Measurements from ENCODE around the gene ARFGEF3.
"Not testable (repeated sequence)": the region's sequence is repeated elsewhere in the genome, so short reads cannot be mapped to it uniquely, and the experiment has no call there.

ARFGEF3 gene

GRCh38 chr6:138212530-138212929 is 50.8 kb downstream of the ARFGEF3 start:
- DNase-seq = not testable (repeated sequence)

GRCh38 chr6:138215093-138215782 is 53.5 kb downstream of the ARFGEF3 start:
- DNase-seq = no peak

- no peak for DNase-seq
These were observed 56.7 kb downstream of the ARFGEF3 start, which contains the start of gene PBOV1 for GRCh38 chr6:138218449-138218848. TSS of gene PBOV1 (minus strand) at chr6:138218491. CDS start at chr6:138218395, 96 bp downstream.

- no peak for DNase-seq
These were observed 57.7 kb downstream of the ARFGEF3 start for GRCh38 chr6:138219398-138219797.

GRCh38 chr6:138219901-138220300 is 58.2 kb downstream of the ARFGEF3 start:
- no peak for DNase-seq

GRCh38 chr6:138222901-138223546 is 61.3 kb downstream of the ARFGEF3 start:
- DNase-seq = no peak

- DNase-seq = no peak
These were observed 64.2 kb downstream of the ARFGEF3 start for GRCh38 chr6:138225953-138226352.

- DNase-seq = no peak
These were observed 65.1 kb downstream of the ARFGEF3 start for GRCh38 chr6:138226700-138227315.

GRCh38 chr6:138227316-138227781 is 65.6 kb downstream of the ARFGEF3 start:
- DNase-seq = no peak

GRCh38 chr6:138229072-138229471 is 67.3 kb downstream of the ARFGEF3 start:
- DNase-seq = no peak

- DNase-seq = no peak
These were observed 68.0 kb downstream of the ARFGEF3 start for GRCh38 chr6:138229663-138230179.

- DNase-seq = no peak
These were observed 68.5 kb downstream of the ARFGEF3 start for GRCh38 chr6:138230221-138230620.

- DNase-seq = no peak
These were observed 69.1 kb downstream of the ARFGEF3 start for GRCh38 chr6:138230759-138231380.

GRCh38 chr6:138231381-138231886 is 69.7 kb downstream of the ARFGEF3 start:
- no peak for DNase-seq

- no peak for DNase-seq
These were observed 72.6 kb downstream of the ARFGEF3 start for GRCh38 chr6:138234363-138234762.

GRCh38 chr6:138235205-138235604 is 73.5 kb downstream of the ARFGEF3 start:
- no peak for DNase-seq

- no peak for DNase-seq
These were observed 74.0 kb downstream of the ARFGEF3 start for GRCh38 chr6:138235693-138236092.

GRCh38 chr6:138237463-138237862 is 75.7 kb downstream of the ARFGEF3 start:
- no peak for DNase-seq

GRCh38 chr6:138238368-138238767 is 76.6 kb downstream of the ARFGEF3 start:
- DNase-seq = no peak

GRCh38 chr6:138239774-138240173 is 78.0 kb downstream of the ARFGEF3 start:
- DNase-seq = no peak

GRCh38 chr6:138240476-138241245 is 78.9 kb downstream of the ARFGEF3 start:
- no peak for DNase-seq

GRCh38 chr6:138241381-138241780 is 79.6 kb downstream of the ARFGEF3 start:
- DNase-seq = no peak
